Astrocyte of the cerebellum (primary cell): ENCODE measurements around the gene MRPL24.

Source experiments
- DNase-seq: peaks from one replicate; pipeline ENCODE4 v3.0.0-alpha.2; 2011; ENCODE audit warnings: low read depth
- H3K4me3 ChIP-seq: 2 replicates; pipeline ENCODE4 v1.5.1; 2011; ENCODE audit warnings: mild to moderate bottlenecking, low read depth, low read length, moderate library complexity
- CTCF ChIP-seq: IDR thresholded peaks from 2 replicates; pipeline ENCODE4 v1.5.1; 2012; ENCODE audit warnings: low read length, low read depth, moderate library complexity, mild to moderate bottlenecking; ENCODE audit errors: missing control alignments
- in situ Hi-C: cut with HindIII; loops from 2 replicates; pipeline ENCODE4 v1.10.0; 2017; ENCODE audit warnings: low sequenced_read_pairs

Gene MRPL24

GRCh38 chr1:156738407-156738806 lies 2.5 kb downstream of the MRPL24 start:
- no peak for TF ChIP-seq CTCF

GRCh38 chr1:156733989-156734584 lies 6.8 kb downstream of the MRPL24 start:
- TF ChIP-seq CTCF, result no peak
- in situ Hi-C loops, result no loop called here
- no peak for DNase-seq
- H3K4me3 ChIP-seq, result no peak overlapping the region

More at GRCh38 chr1:156738407-156738806, 2.5 kb downstream of the MRPL24 start:
- H3K4me3 ChIP-seq, result no peak overlapping the region
- no peak for DNase-seq
- in situ Hi-C loops, result no loop called here

- H3K4me3 ChIP-seq, result peak within 1 kb of the TSS; percentile 92
- peak; percentile 94 for DNase-seq
- in situ Hi-C loops, result no loop called here
- no peak for TF ChIP-seq CTCF
These were observed 12.1 kb downstream of the MRPL24 start, which contains the start of gene ISG20L2 for GRCh38 chr1:156728599-156729462. Gene ISG20L2, minus strand, starts transcription at chr1:156728766. Its CDS starts 1,114 bp downstream, at chr1:156727652.

- peak within 1 kb of the TSS; percentile 92 for H3K4me3 ChIP-seq
- in situ Hi-C loops, result no loop called here
- TF ChIP-seq CTCF, result no peak
- DNase-seq, result peak; percentile 48
These were observed 12.8 kb downstream of the MRPL24 start, which contains the start of gene METTL25B for GRCh38 chr1:156727926-156728598. Gene METTL25B, plus strand, starts transcription at chr1:156728469. Its CDS starts 636 bp downstream, at chr1:156729105.

- in situ Hi-C loops, result no loop called here
- peak overlapping the region; percentile 92 for H3K4me3 ChIP-seq
- DNase-seq, result no peak
- TF ChIP-seq CTCF, result no peak
These were observed 13.4 kb downstream of the MRPL24 start for GRCh38 chr1:156727492-156727891.

- TF ChIP-seq CTCF, result peak; percentile 67
- DNase-seq, result peak; percentile 41
- in situ Hi-C loops, result no loop called here
- H3K4me3 ChIP-seq, result peak overlapping the region; percentile 39
These were observed 14.2 kb downstream of the MRPL24 start for GRCh38 chr1:156726549-156727226.
